GM12865 (cell line): ENCODE data around the gene TOMM40L.

ENCODE experiments used
- DNase-seq: peaks from one replicate; pipeline ENCODE4 v3.0.0; 2010; ENCODE audit warnings: low read depth
- H3K4me3 ChIP-seq: 2 replicates; pipeline ENCODE4 v1.5.1; 2011; ENCODE audit warnings: mild to moderate bottlenecking, low read depth, low read length, control low read depth
- CTCF ChIP-seq: IDR thresholded peaks from 2 replicates; pipeline ENCODE4 v1.5.1; 2011; ENCODE audit warnings: low read length, control low read depth, low read depth, inconsistent platforms; ENCODE audit not compliant: insufficient read depth; ENCODE audit errors: missing control alignments

TOMM40L gene

DNA sequence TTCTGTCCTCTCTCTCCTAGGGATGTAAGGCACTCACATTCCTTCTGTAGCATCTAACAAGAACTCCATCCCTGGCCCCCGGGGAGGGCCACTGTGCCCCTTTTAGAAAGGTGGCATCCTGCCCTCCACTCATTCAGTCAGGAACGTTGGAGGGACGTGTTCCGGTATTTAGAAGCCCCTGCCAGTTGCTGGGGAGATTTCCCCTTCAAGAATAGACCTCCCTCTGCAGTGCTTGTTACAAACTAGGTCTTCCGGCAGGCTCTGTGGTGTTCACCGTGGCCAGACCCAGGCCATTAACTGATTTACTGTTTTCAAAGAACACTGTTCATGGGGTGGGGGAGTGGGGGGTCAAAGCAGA lies 33.5 kb downstream of the TOMM40L start:
- H3K4me3 ChIP-seq, result no peak overlapping the region
- TF ChIP-seq CTCF, result no peak
- no peak for DNase-seq

DNA sequence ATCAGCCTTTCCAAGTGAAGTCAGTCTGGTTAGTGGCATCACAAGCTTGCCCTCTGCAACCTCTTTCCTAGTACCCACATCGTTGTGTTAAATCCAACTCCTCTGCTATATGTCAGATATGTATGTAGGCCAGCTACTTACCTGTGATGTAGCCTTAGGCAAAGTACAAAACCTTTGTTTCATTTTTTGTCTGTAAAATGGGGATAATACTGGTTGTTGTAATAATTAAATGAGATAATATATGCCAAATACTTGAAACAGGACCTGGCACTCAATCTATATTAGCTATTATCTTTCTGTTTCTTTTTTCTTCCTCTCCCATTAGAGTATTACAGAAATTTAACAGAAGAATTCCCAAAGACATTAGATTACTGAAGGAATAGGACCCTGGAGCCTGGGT lies 33.9 kb downstream of the TOMM40L start:
- no peak for DNase-seq
- TF ChIP-seq CTCF, result no peak
- no peak overlapping the region for H3K4me3 ChIP-seq

DNA sequence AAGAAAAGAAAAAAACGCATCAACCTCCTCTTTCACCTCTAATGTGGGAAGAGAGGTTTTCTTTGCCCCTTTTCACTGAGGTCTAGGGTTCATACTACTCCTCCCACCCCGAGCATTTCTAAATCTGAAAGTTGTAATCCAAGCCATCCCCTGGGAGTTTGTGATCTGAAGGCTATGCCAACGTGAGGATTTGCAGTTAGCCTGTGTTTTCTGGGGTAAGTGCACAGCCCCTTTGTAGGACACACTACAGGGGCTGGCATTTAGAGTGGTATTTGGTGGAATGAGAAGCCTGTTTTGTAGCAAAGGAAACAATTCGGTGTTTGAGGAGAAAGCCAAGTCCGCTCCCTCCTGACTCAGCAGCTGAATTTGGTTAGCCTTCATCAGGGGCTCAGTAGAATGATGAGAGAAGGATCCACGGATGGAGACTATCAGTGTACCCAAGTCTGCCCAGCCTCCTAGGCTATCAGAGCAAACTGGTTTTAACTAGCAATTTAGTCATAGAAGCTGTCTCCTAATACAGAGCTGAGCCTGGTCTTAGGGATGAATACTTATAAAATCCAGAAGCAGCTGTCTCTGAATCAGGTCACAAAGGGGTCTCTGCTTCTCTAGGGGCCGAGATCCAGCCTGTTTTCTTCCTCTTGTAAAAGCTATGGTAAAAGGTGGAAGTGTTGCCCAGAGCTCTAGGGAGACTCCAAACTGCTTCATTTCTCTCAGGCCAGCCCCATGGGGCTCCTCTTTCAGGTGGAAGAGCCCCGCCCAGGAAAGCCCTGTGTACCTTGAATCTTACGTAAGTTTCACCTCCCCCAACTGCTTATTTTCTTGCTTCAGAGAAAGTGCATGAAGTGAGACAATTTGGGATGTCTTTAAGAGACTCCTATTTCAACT lies 34.8 kb downstream of the TOMM40L start:
- H3K4me3 ChIP-seq, result peak overlapping the region; percentile 17; the same call in 1 of the 2 replicates
- TF ChIP-seq CTCF, result no peak
- no peak for DNase-seq

- TF ChIP-seq CTCF, result no peak
- peak overlapping the region; percentile 17 for H3K4me3 ChIP-seq
- peak; percentile 33 for DNase-seq
Observed at GRCh38 chr1:161261261-161262235, 35.7 kb downstream of the TOMM40L start.

GRCh38 chr1:161265305-161265704 lies 39.4 kb downstream of the TOMM40L start:
- H3K4me3 ChIP-seq, result no peak overlapping the region
- no peak for TF ChIP-seq CTCF
- no peak for DNase-seq

- no peak for TF ChIP-seq CTCF
- DNase-seq, result no peak
- H3K4me3 ChIP-seq, result no peak overlapping the region
Observed at GRCh38 chr1:161266202-161266601, 40.3 kb downstream of the TOMM40L start.
